Inferior parietal cortex (tissue), 1 donor: ENCODE measurements around the gene C1orf116.

Source experiments
- DNase-seq: peaks from one replicate; pipeline ENCODE4 v3.0.0-alpha.2; 2016; ENCODE audit errors: extremely low spot score

The C1orf116 gene

GRCh38 chr1:207032528-207033017 lies at the start of gene C1orf116:
TSS of gene C1orf116 (minus strand) at chr1:207032756. CDS start at chr1:207027598, 5,158 bp downstream.
- no peak for DNase-seq

- no peak for DNase-seq
These were observed 49.2 kb upstream of the C1orf116 start for GRCh38 chr1:207081806-207082205.

GRCh38 chr1:207081088-207081487 lies 48.5 kb upstream of the C1orf116 start:
- no peak for DNase-seq

- no peak for DNase-seq
These were observed 47.2 kb upstream of the C1orf116 start for GRCh38 chr1:207079706-207080241.

GRCh38 chr1:207078578-207079132 lies 46.1 kb upstream of the C1orf116 start:
- no peak for DNase-seq

GRCh38 chr1:207077470-207078377 lies 45.2 kb upstream of the C1orf116 start:
- DNase-seq = peak; percentile 95

GRCh38 chr1:207077012-207077411 lies 44.5 kb upstream of the C1orf116 start:
- DNase-seq = no peak

GRCh38 chr1:207076181-207076955 lies 43.8 kb upstream of the C1orf116 start:
- no peak for DNase-seq

GRCh38 chr1:207073906-207074820 lies 41.6 kb upstream of the C1orf116 start:
- no peak for DNase-seq

- no peak for DNase-seq
These were observed 39.7 kb upstream of the C1orf116 start for GRCh38 chr1:207072233-207072632.

GRCh38 chr1:207071426-207071825 lies 38.9 kb upstream of the C1orf116 start:
- DNase-seq = no peak

- DNase-seq = no peak
These were observed 38.3 kb upstream of the C1orf116 start for GRCh38 chr1:207070811-207071210.

GRCh38 chr1:207069858-207070506 lies 37.4 kb upstream of the C1orf116 start:
- DNase-seq = no peak

- no peak for DNase-seq
These were observed 36.5 kb upstream of the C1orf116 start for GRCh38 chr1:207069061-207069460.

- DNase-seq = no peak
These were observed 35.1 kb upstream of the C1orf116 start for GRCh38 chr1:207067665-207068064.

- no peak for DNase-seq
These were observed 34.6 kb upstream of the C1orf116 start for GRCh38 chr1:207067185-207067584.

- no peak for DNase-seq
These were observed 32.0 kb upstream of the C1orf116 start for GRCh38 chr1:207064561-207064960.

- DNase-seq = no peak
These were observed 30.5 kb upstream of the C1orf116 start for GRCh38 chr1:207063014-207063413.

- DNase-seq = peak; percentile 40
These were observed 29.5 kb upstream of the C1orf116 start for GRCh38 chr1:207062058-207062457.

- no peak for DNase-seq
These were observed 28.0 kb upstream of the C1orf116 start for GRCh38 chr1:207060596-207060995.
